ENCODE measurements around the gene BCL6B.

BCL6B gene

DNA sequence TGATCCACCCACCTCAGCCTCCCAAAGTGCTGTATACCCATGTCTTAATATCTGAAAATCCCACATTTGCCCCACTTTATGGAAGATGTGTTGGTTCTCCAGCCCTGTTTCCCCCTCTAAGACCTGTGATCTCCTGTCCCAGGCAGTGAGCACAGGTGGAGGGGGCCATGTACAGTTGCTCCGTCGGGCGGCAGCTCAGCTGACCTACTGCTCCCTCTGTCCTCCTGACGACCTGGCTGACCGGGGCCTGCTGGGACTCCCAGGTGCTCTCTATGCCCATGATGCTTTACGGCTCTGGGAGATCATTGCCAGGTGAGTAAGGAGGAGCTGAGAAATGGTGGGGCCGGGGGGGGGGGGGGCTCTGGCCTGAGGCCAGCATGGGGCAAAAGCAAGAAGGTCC, 17.1 kb upstream of the BCL6B start:
- no peak overlapping the region for H3K4me3 ChIP-seq (ENCODE audit: low read depth, low read length)
- DNase-seq = no peak
- no peaks in the 10 kb centered on the region for H3K9me3 ChIP-seq (ENCODE audit: severe bottlenecking)
- H3K36me3 ChIP-seq = peaks cover 18% of the 10 kb centered on the region
- no peaks in the 10 kb centered on the region for H3K27me3 ChIP-seq (ENCODE audit: insufficient read depth, low read depth, severe bottlenecking)
- H3K27ac ChIP-seq = no peak overlapping the region
- TF ChIP-seq, protein P1, sequence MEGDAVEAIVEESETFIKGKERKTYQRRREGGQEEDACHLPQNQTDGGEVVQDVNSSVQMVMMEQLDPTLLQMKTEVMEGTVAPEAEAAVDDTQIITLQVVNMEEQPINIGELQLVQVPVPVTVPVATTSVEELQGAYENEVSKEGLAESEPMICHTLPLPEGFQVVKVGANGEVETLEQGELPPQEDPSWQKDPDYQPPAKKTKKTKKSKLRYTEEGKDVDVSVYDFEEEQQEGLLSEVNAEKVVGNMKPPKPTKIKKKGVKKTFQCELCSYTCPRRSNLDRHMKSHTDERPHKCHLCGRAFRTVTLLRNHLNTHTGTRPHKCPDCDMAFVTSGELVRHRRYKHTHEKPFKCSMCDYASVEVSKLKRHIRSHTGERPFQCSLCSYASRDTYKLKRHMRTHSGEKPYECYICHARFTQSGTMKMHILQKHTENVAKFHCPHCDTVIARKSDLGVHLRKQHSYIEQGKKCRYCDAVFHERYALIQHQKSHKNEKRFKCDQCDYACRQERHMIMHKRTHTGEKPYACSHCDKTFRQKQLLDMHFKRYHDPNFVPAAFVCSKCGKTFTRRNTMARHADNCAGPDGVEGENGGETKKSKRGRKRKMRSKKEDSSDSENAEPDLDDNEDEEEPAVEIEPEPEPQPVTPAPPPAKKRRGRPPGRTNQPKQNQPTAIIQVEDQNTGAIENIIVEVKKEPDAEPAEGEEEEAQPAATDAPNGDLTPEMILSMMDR (IDR thresholded peaks at IDR 0.05; ENCODE audit: low read depth, low read length) = no peak

- H3K27me3 ChIP-seq (ENCODE audit: insufficient read depth, low read depth, severe bottlenecking) = no peaks in the 10 kb centered on the region
- no peak overlapping the region for H3K4me3 ChIP-seq (ENCODE audit: low read depth, low read length)
- TF ChIP-seq, protein P1 (IDR thresholded peaks at IDR 0.05; ENCODE audit: low read depth, low read length) = no peak
- no peak for DNase-seq
- peaks cover 8% of the 10 kb centered on the region for H3K36me3 ChIP-seq
- no peaks in the 10 kb centered on the region for H3K9me3 ChIP-seq (ENCODE audit: severe bottlenecking)
- no peak overlapping the region for H3K27ac ChIP-seq
These were observed 15.7 kb upstream of the BCL6B start for GRCh38 chr17:7007143-7007542.

DNA sequence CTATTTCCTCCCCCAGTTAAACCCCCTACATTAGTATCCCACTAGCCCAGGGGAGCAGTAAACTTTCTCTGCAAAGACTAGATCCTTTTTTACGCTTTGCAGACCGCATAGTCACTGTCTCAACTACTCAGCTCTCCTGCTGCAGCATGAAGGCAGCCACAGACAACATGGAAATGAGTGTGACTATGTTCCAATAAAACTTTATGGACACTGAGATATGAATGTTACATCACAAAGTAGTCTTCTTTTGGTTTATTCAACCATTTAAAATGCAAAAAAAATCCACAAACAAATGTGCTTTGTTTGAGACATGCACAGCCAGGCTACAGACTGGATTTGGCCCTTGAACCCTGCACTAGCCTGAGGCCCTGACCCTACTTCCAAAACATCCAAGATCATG, 12.3 kb upstream of the BCL6B start:
- H3K27ac ChIP-seq = no peak overlapping the region
- DNase-seq = no peak
- no peaks in the 10 kb centered on the region for H3K27me3 ChIP-seq (ENCODE audit: insufficient read depth, low read depth, severe bottlenecking)
- no peak overlapping the region for H3K4me3 ChIP-seq (ENCODE audit: low read depth, low read length)
- TF ChIP-seq, protein P1 (IDR thresholded peaks at IDR 0.05; ENCODE audit: low read depth, low read length) = no peak
- H3K36me3 ChIP-seq = peaks cover 14% of the 10 kb centered on the region
- no peaks in the 10 kb centered on the region for H3K9me3 ChIP-seq (ENCODE audit: severe bottlenecking)

DNA sequence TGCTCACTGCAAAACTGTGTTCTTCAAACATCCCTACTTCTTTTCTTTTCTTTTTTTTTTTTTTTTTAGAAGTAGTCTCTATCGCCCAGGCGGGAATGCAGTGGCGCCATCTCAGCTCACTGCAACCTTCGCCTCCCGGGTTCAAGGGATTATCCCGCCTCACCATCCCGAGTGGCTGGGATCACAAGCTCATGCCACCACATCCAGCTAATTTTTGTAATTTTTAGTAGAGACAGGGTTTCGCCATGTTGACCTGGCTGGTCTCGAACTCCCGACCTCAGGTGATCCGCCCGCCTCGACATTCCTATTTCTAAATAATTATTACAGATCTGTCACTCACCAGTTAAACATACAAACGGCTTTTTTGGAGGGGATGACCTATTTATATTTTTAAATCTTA, 11.4 kb upstream of the BCL6B start:
- TF ChIP-seq, protein P1 (IDR thresholded peaks at IDR 0.05; ENCODE audit: low read depth, low read length) = no peak
- DNase-seq = no peak
- peak overlapping the region; percentile 89 for H3K4me3 ChIP-seq (ENCODE audit: low read depth, low read length)

GRCh38 chr17:7011942-7012254, 11.0 kb upstream of the BCL6B start:
- H3K27ac ChIP-seq = peak overlapping the region; percentile 100
- H3K9me3 ChIP-seq (ENCODE audit: severe bottlenecking) = no peaks in the 10 kb centered on the region
- H3K27me3 ChIP-seq (ENCODE audit: insufficient read depth, low read depth, severe bottlenecking) = no peaks in the 10 kb centered on the region
- TF ChIP-seq, protein P1 (IDR thresholded peaks at IDR 0.05; ENCODE audit: low read depth, low read length) = no peak
- peaks cover 14% of the 10 kb centered on the region for H3K36me3 ChIP-seq
- H3K4me3 ChIP-seq (ENCODE audit: low read depth, low read length) = peak overlapping the region; percentile 89
- no peak for DNase-seq

More for the DNA sequence above, 11.4 kb upstream of the BCL6B start:
- Histone ChIP-seq H3K36me3 (peaks cover 14% of the 10 kb centered on the region), H3K9me3 (ENCODE audit: severe bottlenecking) (no peaks in the 10 kb centered on the region), H3K27ac (no peak overlapping the region), H3K27me3 (ENCODE audit: insufficient read depth, low read depth, severe bottlenecking) (no peaks in the 10 kb centered on the region)

- peaks cover 14% of the 10 kb centered on the region for H3K36me3 ChIP-seq
- TF ChIP-seq, protein P1 (IDR thresholded peaks at IDR 0.05; ENCODE audit: low read depth, low read length) = peak; percentile 75
- peak; percentile 97 for DNase-seq
- peak overlapping the region; percentile 89 for H3K4me3 ChIP-seq (ENCODE audit: low read depth, low read length)
- no peaks in the 10 kb centered on the region for H3K27me3 ChIP-seq (ENCODE audit: insufficient read depth, low read depth, severe bottlenecking)
- H3K27ac ChIP-seq = peak overlapping the region; percentile 74
- no peaks in the 10 kb centered on the region for H3K9me3 ChIP-seq (ENCODE audit: severe bottlenecking)
These were observed 8.4 kb upstream of the BCL6B start for GRCh38 chr17:7014261-7014994.

Measured in WERI-Rb-1 (cell line).